Activated CD8-positive, alpha-beta T cell treated with anti-CD3 and anti-CD28 coated beads for 36 hours (primary cell): Measurements from ENCODE around the gene ANGPTL4. TPM values are rescaled to one million over a fixed set of nuclear protein-coding genes. Genes with fewer than 3 reads are reported as not detected.
A peak's percentile ranks its signal among the peaks of the same experiment; 100 is the strongest.

Experiments used
- ATAC-seq: fragments of 200-7000 bp; cut with Tn5 transposase; one replicate; pipeline ENCODE4 v1.10.0; 2021; ENCODE audit warnings: mild to moderate bottlenecking, moderate library complexity
- CTCF ChIA-PET: fragments of 350-600 bp; sonication (Branson Sonifier 250); formaldehyde crosslinking; loops from one replicate; lab custom pipeline; 2021; ENCODE audit warnings: antibody characterized with exemption; lab: Charles Lee
- POLR2A ChIA-PET: fragments of 350-600 bp; sonication (Branson Sonifier 250); formaldehyde crosslinking; loops from one replicate; lab custom pipeline; 2021; ENCODE audit warnings: antibody characterized with exemption; lab: Charles Lee
- DNase-seq: peaks from one replicate; pipeline ENCODE4 v3.0.0-alpha.2; 2020
- H3K27ac Mint-ChIP-seq: one replicate; pipeline ENCODE4 v1.8.0; 2021; ENCODE audit warnings: mild to moderate bottlenecking, mixed read lengths
- H3K27me3 Mint-ChIP-seq: one replicate; pipeline ENCODE4 v1.8.0; 2021; ENCODE audit warnings: mixed read lengths
- H3K36me3 Mint-ChIP-seq: one replicate; pipeline ENCODE4 v1.8.0; 2021; ENCODE audit warnings: low read depth, mixed read lengths
- H3K4me1 Mint-ChIP-seq: one replicate; pipeline ENCODE4 v1.8.0; 2021; ENCODE audit warnings: low read depth, mixed read lengths
- H3K4me3 Mint-ChIP-seq: one replicate; pipeline ENCODE4 v1.8.0; 2021; ENCODE audit warnings: mild to moderate bottlenecking, moderate library complexity, mixed read lengths
- H3K9me3 Mint-ChIP-seq: one replicate; pipeline ENCODE4 v1.8.0; 2021; ENCODE audit warnings: mixed read lengths
- CTCF ChIP-seq: fragments of 200-600 bp; IDR thresholded peaks from one replicate; pipeline ENCODE4 v1.8.0; 2022; ENCODE audit warnings: antibody characterized with exemption, mild to moderate bottlenecking
- intact Hi-C: fragments of 100-400 bp; cut with micrococcal nuclease; formaldehyde crosslinking; loops from one replicate; pipeline ENCODE4 v1.10.0; 2022
- total RNA-seq, 2 experiments: library from RNA; stranded (reverse); gene quantifications; one replicate each; pipeline ENCODE4 v1.2.3, GENCODE V29; 2021

ANGPTL4 gene
- total RNA-seq, 2 experiments from 2014 or later, result 26.8 to 27.8 TPM

- H3K36me3 Mint-ChIP-seq, result no peaks in the 10 kb centered on the region
- no peaks in the 10 kb centered on the region for H3K9me3 Mint-ChIP-seq
- ChIA-PET CTCF (interaction anchor here (0.6 to 4.8 kb wide), 29 partner anchors 9 to 281 kb away, joined by 3 to 43 read pairs (median 4); partner anchors contain the start of genes HNRNPM, MYO1F, RAB11B and ZNF414), POLR2A (interaction anchor here (0.6 to 2.6 kb wide), 4 partner anchors 8 to 101 kb away, joined by 3 to 10 read pairs (median 8); partner anchors contain the start of genes HNRNPM and ZNF414)
- DNase-seq, result peak; percentile 96
- H3K27ac Mint-ChIP-seq, result no peak within 1 kb of the TSS
- peak; percentile 59 for TF ChIP-seq CTCF
- peaks cover 7% of the 10 kb centered on the region for H3K4me1 Mint-ChIP-seq
- no peaks in the 10 kb centered on the region for H3K27me3 Mint-ChIP-seq
- intact Hi-C loops, result loop anchor here (5.0 kb wide), 1 partner anchor 94 kb away; no protein-coding TSS in a partner anchor
- ATAC-seq, result peak; percentile 100
- H3K4me3 Mint-ChIP-seq, result peak within 1 kb of the TSS; percentile 60
Measured at GRCh38 chr19:8412783-8413628, 49.1 kb downstream of the ANGPTL4 start, which contains the start of gene MARCHF2. Gene MARCHF2 (plus strand): TSS chr19:8413305. CDS start chr19:8421841, 8,536 bp downstream.

- CTCF ChIA-PET, result interaction anchor here (0.7 to 4.8 kb wide), 22 partner anchors 9 to 280 kb away, joined by 3 to 43 read pairs (median 4); partner anchors contain the start of genes HNRNPM, MYO1F and ZNF414
- TF ChIP-seq CTCF, result no peak
- Mint-ChIP-seq H3K4me1 (peaks cover 7% of the 10 kb centered on the region), H3K27ac (no peak overlapping the region), H3K27me3 (no peaks in the 10 kb centered on the region), H3K36me3 (no peaks in the 10 kb centered on the region), H3K9me3 (no peaks in the 10 kb centered on the region), H3K4me3 (peak overlapping the region; percentile 60)
- DNase-seq (no peak), ATAC-seq (no peak)
- POLR2A ChIA-PET, result interaction anchor here (0.6 to 2.6 kb wide), 5 partner anchors 9 to 100 kb away, joined by 3 to 10 read pairs (median 7); partner anchors contain the start of genes HNRNPM and ZNF414
- intact Hi-C loops, result loop anchor here (5.0 kb wide), 1 partner anchor 94 kb away; no protein-coding TSS in a partner anchor
Measured at GRCh38 chr19:8413629-8413995, 49.7 kb downstream of the ANGPTL4 start.

DNA sequence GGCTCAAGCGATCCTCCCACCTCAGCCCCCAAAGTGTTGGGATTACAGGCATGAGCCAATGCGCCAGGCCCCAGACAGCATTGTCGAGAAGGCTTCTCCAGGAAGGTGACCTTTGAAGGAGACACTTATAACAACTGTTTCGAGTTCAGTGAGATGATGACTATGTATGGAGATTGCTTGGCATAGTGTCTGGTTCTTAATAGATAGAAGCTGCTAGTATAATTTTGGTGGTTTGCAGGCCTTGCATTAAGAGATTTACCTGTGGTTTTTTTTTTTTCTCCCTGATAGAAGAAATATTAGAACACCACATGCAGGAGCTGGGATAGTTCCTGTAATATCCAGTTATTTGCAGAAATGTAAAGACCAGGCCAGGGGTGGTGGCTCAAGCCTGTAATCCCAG lies 52.8 kb downstream of the ANGPTL4 start:
- Mint-ChIP-seq H3K27me3 (no peaks in the 10 kb centered on the region), H3K36me3 (no peaks in the 10 kb centered on the region), H3K9me3 (no peaks in the 10 kb centered on the region), H3K4me1 (peaks cover 7% of the 10 kb centered on the region), H3K4me3 (no peak overlapping the region), H3K27ac (no peak overlapping the region)
- no peak for DNase-seq
- intact Hi-C loops, result no loop called here
- ChIA-PET CTCF (no interaction called here), POLR2A (interaction anchor here (0.6 kb wide), 1 partner anchor 596 kb away, joined by 4 read pairs; no protein-coding TSS in a partner anchor)
- no peak for TF ChIP-seq CTCF
- no peak for ATAC-seq

- intact Hi-C loops, result no loop called here
- ChIA-PET CTCF (interaction anchor here (0.9 kb wide), 1 partner anchor 8 kb away, joined by 4 read pairs; the partner anchor contains the start of gene MARCHF2), POLR2A (no interaction called here)
- no peak overlapping the region for H3K27ac Mint-ChIP-seq
- H3K9me3 Mint-ChIP-seq, result no peaks in the 10 kb centered on the region
- no peak overlapping the region for H3K4me3 Mint-ChIP-seq
- no peaks in the 10 kb centered on the region for H3K4me1 Mint-ChIP-seq
- H3K27me3 Mint-ChIP-seq, result no peaks in the 10 kb centered on the region
- ATAC-seq (no peak), DNase-seq (no peak)
- H3K36me3 Mint-ChIP-seq, result peaks cover 1% of the 10 kb centered on the region
- no peak for TF ChIP-seq CTCF
Measured at GRCh38 chr19:8421484-8422461, 57.8 kb downstream of the ANGPTL4 start.
